ENCODE results near the gene ADD2.

- TF ChIP-seq CTCF (IDR thresholded peaks at IDR 0.05; ENCODE audit: low read depth, low read length): no peak
- no peak for TF ChIP-seq MYC (IDR thresholded peaks at IDR 0.05; ENCODE audit: low read depth, low read length)
- no peak for TF ChIP-seq POLR2A (IDR thresholded peaks at IDR 0.05; ENCODE audit: extremely low read depth, insufficient read length)
- TF ChIP-seq MAX (IDR thresholded peaks at IDR 0.05; ENCODE audit: low read depth, low read length): no peak
Measured at GRCh38 chr2:70775141-70775540, 7.1 kb upstream of the ADD2 start.

Data from NB4 (cell line).